Retina (tissue), 1 donor: ENCODE results near the gene AIF1L.
"Not testable (repeated sequence)": the region's sequence is repeated elsewhere in the genome, so short reads cannot be mapped to it uniquely, and the experiment has no call there.

Source experiments
- DNase-seq: peaks from one replicate; pipeline ENCODE4 v3.0.0-alpha.2; 2016

AIF1L gene

DNA sequence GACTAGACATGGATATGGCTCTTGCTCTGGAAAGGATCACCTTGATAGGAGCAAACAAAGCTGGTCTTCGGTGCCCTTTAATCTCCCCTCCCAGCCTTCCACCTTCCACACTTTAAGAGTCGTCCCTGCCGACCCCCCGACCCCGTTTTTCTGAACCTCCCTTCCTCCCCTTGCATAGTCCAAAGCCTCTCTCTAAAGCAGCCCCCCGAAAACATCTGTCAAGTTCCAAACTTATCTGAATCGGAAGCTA is 28.6 kb downstream of the AIF1L start:
- no peak for DNase-seq

DNA sequence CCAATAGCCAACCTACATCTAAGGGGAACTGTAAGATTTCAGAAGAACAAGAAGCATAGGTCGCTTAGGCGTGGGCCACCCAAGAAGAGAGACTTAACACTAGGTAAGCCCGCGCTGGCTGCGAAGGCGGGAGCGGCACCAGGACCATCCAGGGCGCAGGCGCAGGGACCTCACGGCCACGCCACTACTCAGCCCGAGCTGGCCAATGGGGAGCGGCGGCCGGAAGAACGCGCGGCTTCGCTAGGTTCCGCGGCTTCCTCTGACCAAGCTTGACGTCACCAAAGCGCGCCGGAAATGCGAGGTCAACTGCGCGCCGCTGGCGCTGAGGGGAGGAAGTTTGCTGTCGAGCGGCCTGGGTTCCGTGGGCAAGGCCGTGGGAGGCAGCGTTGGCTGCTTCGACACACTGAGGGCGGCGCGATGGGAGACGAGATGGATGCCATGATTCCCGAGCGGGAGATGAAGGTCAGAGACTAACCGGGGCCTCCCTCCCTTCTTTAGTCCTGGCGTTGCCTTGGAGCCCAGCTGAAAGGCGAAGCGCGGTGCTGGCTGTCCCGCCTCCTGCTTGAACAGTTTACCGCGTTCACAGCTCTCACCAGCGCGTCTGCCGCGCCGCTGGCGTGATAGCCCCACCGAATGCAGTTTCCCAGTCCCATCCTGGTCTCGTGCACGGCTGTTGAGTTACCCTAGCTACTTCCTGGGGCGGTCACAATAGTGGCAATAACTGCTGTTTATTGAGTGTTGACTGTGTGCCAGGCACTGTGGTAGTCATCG is 29.1 kb downstream of the AIF1L start, which contains the start of gene NUP214:
TSS of gene NUP214 (plus strand) at position 299 of the 771 bp plus-strand sequence. CDS start at position 418, 119 bp downstream.
- DNase-seq, result peak; percentile 99

GRCh38 chr9:131126059-131126426 is 29.7 kb downstream of the AIF1L start:
- no peak for DNase-seq

- no peak for DNase-seq
These were observed 32.9 kb downstream of the AIF1L start for GRCh38 chr9:131129183-131129582.

GRCh38 chr9:131138676-131139075 is 42.3 kb downstream of the AIF1L start:
- no peak for DNase-seq

DNA sequence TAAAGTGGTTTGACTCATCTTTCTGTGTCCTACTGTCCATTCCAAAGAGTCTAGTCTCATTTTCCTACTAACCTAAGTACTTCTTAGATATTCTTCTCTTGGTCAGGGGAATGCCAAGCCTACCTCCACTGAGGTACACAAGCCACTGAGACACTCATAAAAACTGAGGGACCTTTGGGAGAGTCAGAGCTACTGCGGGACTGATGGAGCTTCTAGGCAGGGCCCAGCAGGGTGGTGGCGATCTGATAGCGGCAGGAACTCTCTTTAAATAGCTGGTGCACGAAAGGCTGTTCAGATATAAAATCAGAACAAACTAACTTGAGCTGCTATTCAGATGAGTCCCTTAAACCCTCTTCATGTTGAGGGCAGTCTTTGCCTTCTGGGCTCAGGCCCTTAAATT is 43.8 kb downstream of the AIF1L start:
- no peak for DNase-seq

DNA sequence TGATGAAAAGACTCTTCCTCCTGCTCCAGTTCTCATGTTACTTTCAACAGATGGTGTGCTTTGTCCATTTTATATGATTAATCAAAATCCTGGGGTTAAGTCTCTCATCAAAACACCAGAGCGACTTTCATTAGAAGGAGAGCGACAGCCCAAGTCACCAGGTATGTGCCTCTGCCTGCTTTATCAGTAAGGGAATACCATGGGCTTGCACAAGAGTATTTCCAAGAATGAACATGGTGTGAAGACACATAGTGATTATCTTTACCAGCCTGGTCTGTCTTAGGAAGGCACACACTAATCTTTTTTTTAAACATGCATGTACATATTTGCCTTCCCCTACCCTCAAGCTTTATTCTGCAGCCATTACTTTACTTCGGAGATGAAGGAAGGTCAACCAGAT is 44.2 kb downstream of the AIF1L start:
- no peak for DNase-seq

- DNase-seq, result no peak
These were observed 45.8 kb downstream of the AIF1L start for GRCh38 chr9:131142160-131142559.

GRCh38 chr9:131144201-131144600 is 47.9 kb downstream of the AIF1L start:
- DNase-seq, result no peak

DNA sequence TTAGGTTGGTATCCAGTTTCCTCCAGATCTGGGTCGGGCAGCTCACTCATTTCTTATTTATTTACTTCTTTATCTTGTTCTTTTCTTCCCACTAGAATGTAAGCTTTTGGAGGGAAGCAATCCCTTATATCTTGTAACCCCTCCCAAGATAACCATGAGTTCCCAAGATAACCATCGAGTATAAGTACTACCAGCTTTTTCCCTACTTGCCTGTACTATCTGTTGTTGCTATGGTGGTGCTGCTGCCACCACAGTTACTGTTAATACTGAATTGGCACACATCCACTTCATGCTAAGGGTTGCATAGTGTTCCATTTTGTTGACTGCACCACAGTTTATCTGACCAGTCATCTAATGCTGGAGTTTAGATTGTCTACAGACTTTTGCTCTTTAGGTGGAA is 48.9 kb downstream of the AIF1L start:
- no peak for DNase-seq

- no peak for DNase-seq
These were observed 49.9 kb downstream of the AIF1L start for GRCh38 chr9:131146186-131146585.

- no peak for DNase-seq
These were observed 51.9 kb downstream of the AIF1L start for GRCh38 chr9:131148276-131148675.

- DNase-seq, result no peak
These were observed 52.8 kb downstream of the AIF1L start for GRCh38 chr9:131148966-131149687.

DNA sequence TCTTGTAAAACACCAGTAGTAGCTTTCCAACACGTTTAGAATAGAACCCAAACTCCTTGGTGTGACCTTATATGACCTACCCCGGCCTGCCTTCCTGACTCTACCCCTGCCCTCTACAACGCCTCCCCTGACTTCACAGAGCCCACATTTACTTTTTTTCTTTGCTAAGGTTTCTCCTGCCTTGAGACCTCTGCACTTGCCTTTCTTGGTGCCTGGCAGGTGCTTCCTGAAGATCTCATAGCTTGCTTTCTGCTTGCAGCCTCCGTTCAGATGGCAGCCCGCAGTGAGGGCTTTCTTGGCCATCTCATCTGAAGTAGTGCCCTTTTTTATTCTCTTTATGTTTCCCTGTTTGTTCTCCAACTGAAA is 53.3 kb downstream of the AIF1L start:
- no peak for DNase-seq

- DNase-seq, result no peak
These were observed 57.3 kb downstream of the AIF1L start for GRCh38 chr9:131153595-131153994.

DNA sequence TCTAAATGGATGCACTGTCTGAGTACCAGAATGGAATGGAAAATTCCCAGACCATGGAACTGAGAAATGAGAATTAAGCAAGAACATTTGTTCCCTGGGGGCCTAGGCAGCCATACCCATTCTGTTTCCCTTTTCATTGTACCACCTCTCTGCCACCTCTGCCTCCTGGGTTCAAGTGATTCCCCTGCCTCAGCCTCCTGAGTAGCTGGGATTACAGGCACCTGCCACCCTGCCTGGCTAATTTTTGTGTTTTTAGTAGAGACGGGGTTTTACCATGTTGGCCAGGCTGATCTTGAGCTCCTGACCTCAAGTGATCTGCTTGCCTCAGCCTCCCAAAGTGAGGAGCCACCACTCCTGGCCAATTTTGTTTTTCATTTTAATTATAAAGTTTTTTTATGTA is 62.3 kb downstream of the AIF1L start:
- DNase-seq, result not testable (repeated sequence)

DNA sequence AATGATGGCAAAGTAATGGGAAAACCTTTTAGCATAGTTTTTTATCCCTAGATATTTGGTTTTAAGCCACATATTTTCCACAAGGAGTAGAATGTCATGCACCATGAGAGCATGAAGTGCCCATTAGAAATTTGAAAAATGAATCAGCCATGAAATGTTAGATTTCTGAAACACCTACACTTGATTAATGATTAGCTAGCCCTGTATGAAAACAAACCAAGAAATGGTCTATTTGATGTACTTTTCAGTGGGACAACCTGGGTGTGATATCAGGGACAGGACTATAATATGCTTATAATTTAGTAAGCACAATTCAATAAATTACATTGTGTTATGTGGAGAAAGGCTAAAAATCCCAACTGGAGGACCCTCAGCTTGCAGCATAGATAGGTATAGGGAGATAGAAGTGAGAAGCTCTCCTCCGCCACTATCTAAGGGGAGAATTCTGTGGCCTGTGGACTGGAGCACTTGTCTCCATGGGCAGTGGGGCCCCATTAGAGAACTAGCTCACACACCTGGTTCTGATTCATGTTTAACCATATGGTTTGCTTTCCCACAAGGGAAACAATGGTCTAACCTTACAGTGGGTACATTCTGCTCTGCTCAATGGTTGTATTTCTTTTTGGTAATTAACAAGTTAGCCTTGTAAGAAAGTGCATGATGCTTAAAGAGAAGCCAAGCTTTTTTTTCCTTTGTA is 64.2 kb downstream of the AIF1L start:
- no peak for DNase-seq

DNA sequence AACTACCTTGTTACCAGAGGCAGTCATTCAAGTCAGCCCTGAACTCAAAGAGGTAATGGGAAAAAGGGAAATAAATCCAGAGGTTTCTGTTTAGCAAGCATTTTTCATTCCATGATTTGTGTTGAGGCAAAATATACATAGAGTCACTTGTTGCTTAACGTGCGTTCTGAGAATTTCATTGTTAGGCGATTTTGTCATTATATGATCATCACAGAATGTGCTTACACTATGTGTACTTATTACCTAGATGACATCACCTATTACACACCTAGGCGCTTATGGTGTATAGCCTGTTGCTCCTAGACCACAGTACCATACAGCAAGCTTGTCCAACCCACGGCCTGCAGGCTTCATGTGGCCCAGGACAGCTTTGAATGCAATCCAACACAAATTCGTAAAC is 65.3 kb downstream of the AIF1L start:
- no peak for DNase-seq

DNA sequence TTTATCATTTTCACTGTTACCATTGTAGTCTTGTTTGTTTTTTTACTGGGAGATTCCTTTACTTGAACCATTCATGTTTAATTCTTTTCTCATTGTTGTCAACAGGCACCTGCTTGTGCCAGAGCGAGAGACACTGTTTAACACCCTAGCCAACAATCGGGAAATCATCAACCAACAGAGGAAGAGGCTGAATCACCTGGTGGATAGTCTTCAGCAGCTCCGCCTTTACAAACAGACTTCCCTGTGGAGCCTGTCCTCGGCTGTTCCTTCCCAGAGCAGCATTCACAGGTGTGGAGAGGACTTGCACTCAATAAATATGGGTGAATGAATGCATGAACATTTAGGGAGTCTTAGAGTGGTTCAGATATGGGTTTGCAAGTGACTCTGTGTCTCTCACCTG is 66.6 kb downstream of the AIF1L start:
- DNase-seq, result no peak

- DNase-seq, result no peak
These were observed 69.2 kb downstream of the AIF1L start for GRCh38 chr9:131165523-131165922.

DNA sequence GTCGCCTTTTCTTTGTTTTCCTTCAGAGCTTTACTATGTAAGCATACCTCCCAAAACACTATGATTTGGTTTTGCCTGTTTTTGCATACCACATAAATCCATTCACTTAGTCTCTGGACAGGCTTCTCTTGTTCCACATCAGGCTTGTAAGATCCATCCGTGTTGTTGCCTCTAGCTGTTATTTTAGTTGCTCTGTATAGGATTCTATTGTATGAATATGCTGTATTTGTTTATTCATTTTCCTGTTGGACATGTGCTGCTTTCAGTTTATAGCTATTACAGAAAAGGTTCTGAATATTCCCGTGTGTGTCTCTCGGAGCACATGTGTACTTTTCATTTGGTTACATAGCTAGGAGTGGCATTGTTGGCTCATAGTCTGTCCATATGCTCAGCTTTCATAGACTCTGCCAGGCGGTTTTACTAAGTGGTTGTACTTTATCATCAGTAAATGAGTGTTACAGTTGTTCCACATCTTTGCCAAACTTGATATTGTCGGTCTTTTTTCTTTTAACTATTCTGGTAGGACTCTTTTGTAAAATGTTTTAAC is 70.9 kb downstream of the AIF1L start:
- no peak for DNase-seq

- no peak for DNase-seq
These were observed 71.6 kb downstream of the AIF1L start for GRCh38 chr9:131167936-131168335.

- no peak for DNase-seq
These were observed 73.4 kb downstream of the AIF1L start for GRCh38 chr9:131169563-131170240.
